PFSK-1 (cell line): ENCODE results near the gene COL21A1.

Experiments used
- FOXP2 ChIP-seq: optimal IDR thresholded peaks from 2 replicates; pipeline ENCODE3; 2011; ENCODE audit warnings: borderline replicate concordance, control low read depth, inconsistent platforms; ENCODE audit not compliant: insufficient read depth; ENCODE audit errors: extremely low read length, extremely low read depth
- POLR2AphosphoS5 ChIP-seq: IDR thresholded peaks from 2 replicates; pipeline ENCODE4 v1.6.1; 2012; ENCODE audit warnings: low read depth, mild to moderate bottlenecking, control low read depth, low read length, moderate library complexity
- SIN3A ChIP-seq: IDR thresholded peaks from 2 replicates; pipeline ENCODE4 v1.6.1; 2012; ENCODE audit warnings: mild to moderate bottlenecking, low read length, moderate library complexity, borderline replicate concordance; ENCODE audit not compliant: insufficient read depth

GRCh38 chr6:56246881-56247653, at the start of gene COL21A1:
- TF ChIP-seq POLR2AphosphoS5 (no peak), FOXP2 (no peak), SIN3A (no peak)
